BJ (cell line): Measurements from ENCODE around the gene MFSD8. TPM values are rescaled to one million over a fixed set of nuclear protein-coding genes. Genes with fewer than 3 reads are reported as not detected.

Source experiments
- CTCF ChIA-PET: fragments of 350-600 bp; formaldehyde crosslinking; extraction: SDS; loops from one replicate; lab custom pipeline; 2021; ENCODE audit warnings: antibody characterized with exemption, inconsistent platforms; lab: Yijun Ruan, JAX
- POLR2A ChIA-PET: fragments of 300-600 bp; sonication (Branson Sonifier 250); formaldehyde crosslinking; extraction: SDS; loops from one replicate; lab custom pipeline; 2021; ENCODE audit warnings: antibody characterized with exemption; lab: Charles Lee
- DNase-seq: peaks from one replicate; pipeline ENCODE4 v3.0.0-alpha.2; 2011; ENCODE audit warnings: low read depth
- H3K27me3 ChIP-seq: 2 replicates; pipeline ENCODE4 v1.6.0; 2011; ENCODE audit warnings: low read length; ENCODE audit not compliant: control insufficient read depth, insufficient read depth
- H3K36me3 ChIP-seq: 2 replicates; pipeline ENCODE4 v1.5.1; 2011; ENCODE audit warnings: low read length; ENCODE audit not compliant: control insufficient read depth, insufficient read depth
- H3K4me3 ChIP-seq: 2 replicates; pipeline ENCODE4 v1.5.1; 2011; ENCODE audit warnings: low read depth, mild to moderate bottlenecking, control low read depth, low read length
- CTCF ChIP-seq: IDR thresholded peaks from 2 replicates; pipeline ENCODE4 v1.5.1; 2011; ENCODE audit warnings: low read depth, mild to moderate bottlenecking, control low read depth, inconsistent platforms, low read length, moderate library complexity; ENCODE audit not compliant: insufficient read depth
- polyA plus RNA-seq: library from polyadenylated mRNA; depleted of rRNA; stranded (reverse); fragments of >200 nt; gene quantifications from 2 replicates; pipeline ENCODE4 v1.2.3, GENCODE V29; 2011

MFSD8 gene
- polyA plus RNA-seq, 1 experiment = 7.9 TPM

DNA sequence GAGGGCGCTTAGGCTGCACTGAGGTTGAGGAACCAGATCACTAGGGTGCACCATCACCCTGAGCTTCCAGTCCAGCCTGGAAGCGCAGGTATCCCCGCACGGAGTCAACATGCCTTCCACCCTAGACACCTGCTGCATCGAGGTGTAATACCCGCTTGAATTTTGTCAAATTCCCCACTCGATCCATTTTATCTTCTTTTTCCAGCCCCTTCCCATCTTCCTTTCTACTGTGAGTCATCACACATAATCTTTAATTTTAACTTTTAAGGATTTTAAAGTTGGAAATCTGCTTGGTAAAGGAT lies 83.5 kb downstream of the MFSD8 start:
- no peak for TF ChIP-seq CTCF
- H3K36me3 ChIP-seq = no peaks in the 10 kb centered on the region
- DNase-seq = no peak
- ChIA-PET CTCF (interaction anchor here (1.9 kb wide), 1 partner anchor 12 kb away, joined by 4 read pairs; no protein-coding TSS in a partner anchor), POLR2A (no interaction called here)
- H3K4me3 ChIP-seq = peak overlapping the region; percentile 95
- H3K27me3 ChIP-seq = no peaks in the 10 kb centered on the region

DNA sequence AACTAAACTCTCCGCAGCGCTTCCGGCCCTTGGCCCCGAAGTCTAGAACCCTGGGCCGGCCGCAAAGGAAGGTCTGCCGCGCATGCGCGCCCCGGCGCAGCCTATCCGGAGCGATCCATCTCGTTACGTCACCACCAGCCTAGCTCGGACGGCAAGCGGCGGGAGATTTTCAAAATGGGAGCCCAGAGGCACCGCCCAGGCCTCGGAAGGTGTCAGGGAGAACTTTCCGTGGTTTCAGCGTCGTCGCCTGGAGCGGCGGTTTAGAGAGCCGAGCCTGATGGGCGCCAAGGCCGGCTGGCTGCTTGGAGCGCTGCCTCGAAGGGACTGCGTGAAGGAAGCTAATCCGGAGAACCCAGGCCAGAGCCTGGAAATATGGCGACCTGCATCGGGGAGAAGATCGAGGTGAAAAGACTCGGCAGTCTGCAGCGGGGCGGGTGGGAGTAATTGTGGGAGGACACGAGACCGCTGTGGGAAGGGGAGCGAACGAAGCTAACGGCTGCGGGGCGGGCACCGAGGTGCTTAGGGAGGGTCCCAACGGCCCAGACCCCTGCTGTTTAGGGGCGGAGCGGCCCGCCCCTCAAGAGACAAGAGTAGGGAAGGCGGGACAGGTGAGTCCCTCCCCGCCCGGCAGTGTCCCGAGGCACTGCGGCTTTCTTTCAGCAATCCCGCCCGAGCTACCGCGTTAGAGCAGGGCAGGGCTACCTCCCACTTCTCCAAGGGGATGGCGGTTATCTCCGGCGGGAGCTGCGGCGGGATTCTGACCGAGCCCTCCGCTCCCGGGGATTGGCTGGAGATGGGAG lies 84.0 kb downstream of the MFSD8 start, which contains the start of gene PLK4:
PLK4 (plus strand) TSS at position 131 of the 800 bp plus-strand sequence; CDS start at position 373, 242 bp downstream.
- no peaks in the 10 kb centered on the region for H3K27me3 ChIP-seq
- CTCF ChIA-PET = interaction anchor here (1.9 kb wide), 1 partner anchor 12 kb away, joined by 4 read pairs; no protein-coding TSS in a partner anchor
- peak; percentile 75 for DNase-seq
- H3K4me3 ChIP-seq = peak within 1 kb of the TSS; percentile 95
- H3K36me3 ChIP-seq = no peaks in the 10 kb centered on the region
- no peak for TF ChIP-seq CTCF
- POLR2A ChIA-PET = no interaction called here

DNA sequence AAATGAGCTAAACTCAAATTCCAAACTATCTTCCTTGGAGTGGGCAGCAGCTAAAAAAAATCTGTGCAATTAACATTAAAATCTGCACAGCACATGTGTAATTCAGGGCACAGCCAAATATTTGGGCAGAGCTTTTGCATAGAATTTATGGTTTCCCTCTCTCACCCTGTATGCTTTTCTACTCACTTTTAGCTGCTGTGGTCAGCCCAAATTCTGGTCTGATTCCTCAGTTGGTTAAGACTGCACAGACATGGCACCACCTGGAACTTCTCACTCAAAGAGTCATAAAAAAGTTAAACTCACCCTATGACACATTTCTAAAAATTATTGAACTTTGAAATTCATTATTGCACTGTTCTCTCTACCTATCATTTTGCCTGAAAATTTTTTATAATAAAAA lies 89.2 kb downstream of the MFSD8 start:
- Histone ChIP-seq H3K4me3 (no peak overlapping the region), H3K27me3 (no peaks in the 10 kb centered on the region), H3K36me3 (no peaks in the 10 kb centered on the region)
- CTCF ChIA-PET = interaction anchor here (0.5 to 1.3 kb wide), 3 partner anchors 8 to 130 kb away, joined by 3 to 4 read pairs (median 4); no protein-coding TSS in a partner anchor
- POLR2A ChIA-PET = no interaction called here
- no peak for TF ChIP-seq CTCF
- no peak for DNase-seq

GRCh38 chr4:127870688-127871087 lies 94.3 kb downstream of the MFSD8 start:
- Histone ChIP-seq H3K4me3 (no peak overlapping the region), H3K36me3 (no peaks in the 10 kb centered on the region), H3K27me3 (no peaks in the 10 kb centered on the region)
- TF ChIP-seq CTCF = no peak
- ChIA-PET CTCF (no interaction called here), POLR2A (no interaction called here)
- DNase-seq = peak; percentile 76

- ChIA-PET CTCF (no interaction called here), POLR2A (no interaction called here)
- no peak for TF ChIP-seq CTCF
- H3K4me3 ChIP-seq = no peak overlapping the region
- no peak for DNase-seq
- no peaks in the 10 kb centered on the region for H3K36me3 ChIP-seq
- H3K27me3 ChIP-seq = no peaks in the 10 kb centered on the region
Measured at GRCh38 chr4:127870281-127870680, 94.7 kb downstream of the MFSD8 start.
